GM19240 (cell line): Measurements from ENCODE around the gene CLEC4A.
A peak's percentile ranks its signal among the peaks of the same experiment; 100 is the strongest.
"Not testable (repeated sequence)": the region's sequence is repeated elsewhere in the genome, so short reads cannot be mapped to it uniquely, and the experiment has no call there.

ENCODE experiments used
- DNase-seq: peaks from one replicate; pipeline ENCODE4 v3.0.0; 2011; ENCODE audit warnings: low spot score; ENCODE audit not compliant: insufficient read length

The CLEC4A gene

DNA sequence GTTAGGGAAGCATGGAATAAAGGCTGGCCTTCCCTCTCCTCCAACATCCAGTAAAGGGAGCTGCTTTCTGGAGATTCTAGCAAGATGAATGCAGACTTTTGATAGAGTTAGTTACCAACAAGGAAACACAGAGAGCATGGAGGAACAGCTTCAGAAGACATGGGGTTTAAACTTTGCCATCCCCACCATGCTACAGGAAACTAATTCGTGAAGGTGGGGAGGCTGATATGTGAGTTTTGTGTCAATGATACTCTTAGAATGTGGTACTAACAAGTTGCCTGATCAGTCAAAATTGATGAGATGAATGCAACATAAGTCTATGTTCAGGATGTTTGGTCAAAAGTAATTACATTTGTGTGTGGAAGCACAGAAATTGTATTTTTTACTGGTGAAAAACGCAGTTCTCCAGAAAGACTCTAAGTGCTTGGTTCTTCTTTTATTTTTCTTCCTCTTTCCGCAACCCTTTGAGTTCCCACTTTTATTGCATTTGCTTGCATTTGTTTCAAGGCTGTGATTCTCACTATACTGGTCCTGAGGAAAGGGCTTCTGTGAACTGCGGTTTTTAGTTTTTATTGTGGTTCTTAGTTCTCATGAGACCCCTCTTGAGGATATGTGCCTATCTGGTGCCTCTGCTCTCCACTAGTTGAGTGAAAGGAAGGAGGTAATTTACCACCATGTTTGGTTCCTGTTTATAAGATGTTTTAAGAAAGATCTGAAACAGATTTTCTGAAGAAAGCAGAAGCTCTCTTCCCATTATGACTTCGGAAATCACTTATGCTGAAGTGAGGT is at the start of gene CLEC4A:
Gene CLEC4A, plus strand, starts transcription at position 494 of the 789 bp plus-strand sequence. Its CDS starts 262 bp downstream, at position 756.
- no peak for DNase-seq

GRCh38 chr12:8075935-8076334 is 47.5 kb upstream of the CLEC4A start:
- no peak for DNase-seq

DNA sequence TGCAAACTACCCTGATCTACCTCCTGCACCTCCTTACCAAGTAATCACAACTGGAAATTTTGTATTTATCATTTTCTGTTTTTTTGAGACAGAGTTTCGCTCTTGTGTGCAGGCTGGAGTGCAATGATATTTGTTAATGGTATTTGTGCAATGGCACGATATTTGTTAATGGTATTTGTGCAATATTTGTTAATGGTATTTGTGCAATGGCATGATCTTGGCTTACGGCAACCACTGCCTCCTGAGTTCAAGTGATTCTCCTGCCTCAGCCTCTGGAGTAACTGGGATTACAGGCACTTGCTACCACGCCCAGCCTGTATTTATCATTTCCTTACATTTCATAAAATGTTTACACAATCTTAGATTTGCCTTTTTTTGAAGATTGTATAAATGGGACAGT is 47.1 kb upstream of the CLEC4A start:
- DNase-seq, result no peak

DNA sequence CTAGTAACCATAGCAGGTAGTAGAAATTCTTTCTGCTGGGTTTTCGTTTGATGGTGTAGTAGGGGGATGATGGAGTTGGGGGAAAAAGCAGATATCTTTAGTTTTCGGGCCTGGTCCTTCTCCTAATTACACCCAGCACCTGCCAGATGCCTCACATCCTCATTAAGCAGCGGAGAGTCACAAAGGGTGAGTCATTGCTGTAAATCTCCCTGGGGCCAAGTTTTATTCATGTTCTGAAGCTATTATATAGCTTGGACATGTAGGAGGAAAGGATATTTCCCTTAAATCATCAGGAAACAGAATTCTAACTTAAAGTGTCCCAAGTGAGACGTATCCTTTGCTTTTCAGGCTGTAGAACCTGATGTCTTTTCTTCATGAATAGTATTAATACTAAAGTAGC is 46.2 kb upstream of the CLEC4A start:
- no peak for DNase-seq

GRCh38 chr12:8078398-8078797 is 45.0 kb upstream of the CLEC4A start:
- no peak for DNase-seq

DNA sequence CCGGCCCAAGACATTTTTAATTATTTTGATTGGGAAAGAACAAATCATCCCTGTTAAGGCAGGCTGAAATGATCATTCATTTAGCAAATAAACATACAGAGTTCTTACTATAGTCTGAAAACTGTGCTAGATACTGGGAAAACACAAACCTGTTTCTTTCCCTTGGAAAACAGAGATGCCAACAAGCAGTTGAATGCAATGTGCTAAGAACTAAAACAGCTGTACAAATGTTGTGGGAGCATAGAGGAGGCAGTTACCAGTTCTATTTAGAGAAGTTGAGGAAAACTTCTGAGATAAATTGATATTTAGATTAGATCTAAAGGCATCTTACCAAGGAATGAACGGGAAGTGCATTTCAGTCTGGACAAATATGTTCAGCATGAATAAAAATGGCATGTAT is 44.5 kb upstream of the CLEC4A start:
- DNase-seq, result no peak

DNA sequence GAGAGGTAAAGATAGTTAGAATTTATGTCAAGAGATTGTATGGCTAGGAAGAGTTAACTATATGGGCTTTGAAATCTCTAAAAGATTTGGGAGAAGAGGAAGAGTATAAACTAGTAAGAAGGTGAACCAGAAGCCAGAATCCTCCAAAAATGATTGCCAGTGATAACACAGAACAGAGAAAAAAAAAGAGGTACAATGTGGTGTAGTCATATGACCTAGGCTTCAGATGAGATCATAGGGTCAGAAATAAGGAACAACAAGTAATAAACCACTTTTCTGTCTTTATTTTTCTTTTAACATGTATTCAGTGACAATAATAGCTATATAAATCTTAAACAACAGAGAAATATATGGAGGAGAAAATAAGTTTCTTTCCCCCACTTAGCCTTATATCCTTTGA is 43.3 kb upstream of the CLEC4A start:
- DNase-seq, result no peak

GRCh38 chr12:8081251-8081920 is 42.0 kb upstream of the CLEC4A start:
- no peak for DNase-seq

DNA sequence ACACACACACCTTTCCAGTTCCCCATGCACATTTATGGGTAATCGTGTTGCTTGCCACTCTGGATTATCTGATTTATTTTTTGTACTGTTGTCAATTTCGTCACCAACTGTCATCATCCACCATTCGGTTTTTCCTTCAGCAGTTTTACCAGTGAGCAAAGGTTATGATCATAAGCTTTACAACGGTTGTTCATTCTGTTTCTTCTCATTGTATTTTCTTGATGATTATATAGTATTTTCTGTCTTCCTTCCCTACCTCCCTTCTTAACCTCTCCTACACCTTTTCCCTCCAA is 40.7 kb upstream of the CLEC4A start:
- DNase-seq, result no peak

DNA sequence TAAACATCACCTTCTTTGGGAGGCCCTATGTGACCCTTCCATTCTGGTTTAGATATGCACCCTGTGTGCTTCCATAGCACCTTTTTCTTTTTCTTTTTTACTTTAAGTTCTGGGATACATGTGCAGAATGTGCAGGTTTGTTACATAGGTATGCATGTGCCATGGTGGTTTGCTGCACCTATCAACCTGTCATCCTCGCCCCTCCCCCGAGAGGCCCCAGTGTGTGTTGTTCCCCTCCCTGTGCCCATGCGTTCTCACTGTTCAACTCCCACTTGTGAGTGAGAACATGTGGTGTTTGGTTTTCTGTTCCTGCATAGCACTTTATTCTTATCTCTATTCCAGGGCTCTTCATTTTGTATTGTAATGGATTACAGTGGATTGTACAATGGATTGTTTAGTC is 39.1 kb upstream of the CLEC4A start:
- DNase-seq, result not testable (repeated sequence)

- no peak for DNase-seq
These were observed 35.8 kb upstream of the CLEC4A start for GRCh38 chr12:8087666-8088065.

- no peak for DNase-seq
These were observed 34.8 kb upstream of the CLEC4A start for GRCh38 chr12:8088574-8088973.

GRCh38 chr12:8089277-8089676 is 34.1 kb upstream of the CLEC4A start:
- DNase-seq, result not testable (repeated sequence)

DNA sequence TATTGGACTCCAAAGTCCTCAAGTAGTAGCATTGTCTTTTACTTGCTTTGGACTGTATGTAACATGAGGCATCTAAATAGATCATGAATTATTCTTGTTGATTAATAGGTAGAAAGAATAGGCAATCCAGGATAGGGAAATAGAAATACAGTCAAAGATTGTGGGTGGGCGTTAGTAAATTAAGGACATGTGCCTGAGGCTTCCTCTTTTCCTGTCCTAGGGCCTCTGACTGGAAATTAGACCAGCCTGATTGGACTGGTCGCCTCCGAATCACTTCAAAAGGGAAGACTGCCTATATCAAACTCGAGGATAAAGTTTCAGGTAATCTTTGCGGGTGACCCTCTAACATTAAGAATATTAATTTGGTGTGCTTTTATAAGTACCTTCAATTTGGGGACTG is 33.7 kb upstream of the CLEC4A start:
- DNase-seq, result no peak

- no peak for DNase-seq
These were observed 30.1 kb upstream of the CLEC4A start for GRCh38 chr12:8093291-8093690.

DNA sequence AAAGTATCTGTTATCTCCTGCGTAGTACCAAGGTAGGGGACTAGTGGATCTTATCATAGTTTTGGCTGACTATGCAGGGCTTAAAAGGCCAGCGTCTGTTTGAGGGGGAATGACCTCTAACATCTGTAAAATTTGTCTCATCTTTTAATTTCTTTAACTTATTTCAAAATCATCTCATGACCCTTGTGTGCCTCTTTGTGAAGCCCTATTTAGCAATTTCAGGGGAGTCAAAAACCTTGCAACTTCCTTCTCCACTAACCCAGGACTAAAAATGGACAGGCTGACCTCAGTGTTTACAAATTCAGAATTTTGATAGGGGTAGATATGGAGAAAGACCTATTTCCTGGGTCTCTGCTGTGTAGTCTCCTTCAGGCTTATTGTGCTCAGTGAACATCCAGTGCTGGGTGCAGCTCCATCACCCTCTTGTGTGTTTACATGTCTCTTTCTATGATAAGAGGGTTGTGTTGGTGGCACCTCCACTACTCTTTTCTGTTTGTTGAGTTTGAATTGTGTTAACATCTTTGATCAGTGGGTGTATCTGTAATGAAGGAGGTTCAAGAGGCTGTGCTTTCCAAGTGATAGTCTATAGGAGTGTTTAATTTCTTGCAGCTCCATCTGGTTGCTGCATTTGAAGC is 27.0 kb upstream of the CLEC4A start:
- DNase-seq, result no peak

DNA sequence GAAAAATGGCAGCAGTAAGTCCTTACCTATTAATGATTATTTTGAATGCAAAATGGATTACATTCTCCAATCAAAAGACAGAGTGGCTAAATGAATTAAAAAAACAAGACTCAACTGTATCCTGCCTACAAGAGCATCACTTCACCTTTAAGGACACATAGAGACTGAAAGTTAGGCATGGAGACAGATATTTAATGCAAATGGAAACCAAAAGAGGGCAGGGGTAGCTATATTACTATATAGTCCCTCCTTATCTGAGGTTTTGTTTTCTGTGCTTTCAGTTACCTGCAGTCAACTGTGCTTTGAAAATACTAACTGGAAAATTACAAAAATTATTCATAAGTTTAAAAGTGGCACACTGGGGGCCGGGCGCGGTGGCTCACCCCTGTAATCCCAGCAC is 24.2 kb upstream of the CLEC4A start:
- no peak for DNase-seq

DNA sequence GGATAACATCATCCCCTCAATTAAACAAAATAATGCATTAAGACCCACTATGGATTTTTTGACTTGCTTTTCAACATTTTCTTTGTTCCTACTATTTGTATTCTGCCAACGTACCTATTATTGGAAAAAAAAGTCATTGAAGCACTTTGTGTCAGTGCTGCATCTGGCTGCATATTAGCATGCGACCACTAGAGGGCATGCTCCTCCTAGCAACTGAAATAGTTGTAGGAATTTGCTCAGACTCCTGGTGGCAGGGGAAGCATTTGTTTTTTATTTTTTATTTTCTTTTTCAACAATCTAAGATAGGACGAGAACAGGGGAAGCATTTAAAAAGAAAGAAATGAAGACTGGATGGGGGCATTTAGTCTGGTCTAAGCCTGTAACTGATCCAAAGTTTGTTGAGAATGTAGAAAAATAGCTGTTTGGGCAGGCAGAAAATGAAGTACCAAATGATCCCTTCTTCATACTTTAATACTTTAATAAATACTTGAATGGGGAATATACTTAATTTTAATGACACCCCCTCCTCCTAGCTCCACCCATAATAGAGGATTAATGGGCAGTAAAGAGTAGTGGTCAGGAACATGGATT is 14.5 kb upstream of the CLEC4A start:
- peak; percentile 40 for DNase-seq

DNA sequence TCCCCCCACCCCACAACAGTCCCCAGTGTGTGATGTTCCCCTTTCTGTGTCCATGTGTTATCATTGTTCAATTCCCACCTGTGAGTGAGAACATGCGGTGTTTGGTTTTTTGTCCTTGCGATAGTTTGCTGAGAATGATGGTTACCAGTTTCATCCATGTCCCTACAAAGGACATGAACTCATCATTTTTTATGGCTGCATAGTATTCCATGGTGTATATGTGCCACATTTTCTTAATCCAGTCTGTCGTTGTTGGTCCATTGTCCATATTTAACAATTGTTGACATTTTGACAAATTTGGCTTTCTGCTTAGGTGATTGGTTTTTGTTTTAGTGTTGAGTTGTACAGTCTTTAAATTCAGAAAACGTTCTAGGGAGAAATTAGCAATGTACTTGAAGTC is 10.3 kb upstream of the CLEC4A start:
- not testable (repeated sequence) for DNase-seq

DNA sequence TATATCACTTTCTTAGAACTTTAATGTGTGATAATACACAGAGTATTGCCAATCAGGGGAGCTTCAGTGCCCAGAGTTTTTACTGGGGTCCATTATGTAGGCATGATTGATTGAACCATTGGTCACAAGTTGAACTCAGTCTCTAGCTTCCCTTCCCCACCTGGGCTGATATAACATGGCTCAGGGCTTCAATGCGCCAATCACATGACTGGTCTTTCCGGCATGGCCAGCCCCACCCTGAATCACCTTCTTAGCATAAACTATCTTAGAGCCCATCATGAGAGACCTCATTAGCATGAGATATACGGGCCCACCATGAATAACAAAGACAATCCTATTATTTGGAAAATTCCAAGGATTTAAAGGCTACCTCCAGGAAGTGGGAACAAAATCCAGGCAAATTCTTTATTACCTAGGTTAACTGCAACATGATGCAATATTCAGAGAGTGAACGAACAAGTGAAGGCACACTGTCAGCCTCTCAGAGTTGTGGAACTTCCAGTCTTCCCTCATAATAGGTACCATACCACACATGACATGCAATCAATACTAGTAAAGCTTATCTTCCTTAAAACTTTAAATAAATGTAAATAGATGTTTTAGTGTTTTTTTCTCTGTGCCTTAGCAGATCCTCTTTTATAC is 3.2 kb upstream of the CLEC4A start:
- no peak for DNase-seq

DNA sequence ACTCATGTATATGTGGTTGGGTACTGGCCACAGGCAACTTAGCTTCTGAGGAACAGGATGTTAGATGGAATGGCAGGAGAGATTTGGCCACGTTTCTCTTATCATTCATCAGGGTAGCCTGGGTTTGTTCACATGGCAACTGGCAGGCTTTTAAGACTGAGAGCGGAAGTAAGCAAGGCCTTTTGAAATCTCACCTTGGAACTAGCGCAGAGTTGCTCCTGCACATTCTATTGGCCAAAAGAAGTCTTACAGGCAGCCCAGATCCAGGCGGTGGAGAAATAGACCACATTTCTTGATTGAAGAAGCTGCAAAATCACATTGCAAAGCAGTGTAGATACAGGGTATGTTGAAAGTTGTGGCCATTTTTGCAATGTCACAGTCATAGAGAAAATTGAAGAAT is 3.7 kb downstream of the CLEC4A start:
- no peak for DNase-seq
